ENCODE data around the gene ACO1.

ACO1 gene

GRCh38 chr9:32472344-32472743 lies 87.9 kb downstream of the ACO1 start:
- H3K9ac ChIP-seq (ENCODE audit: low read depth, low read length, poor library complexity, severe bottlenecking): no peak overlapping the region
- H2AFZ ChIP-seq (ENCODE audit: low read length): no peak overlapping the region
- H3K4me1 ChIP-seq (ENCODE audit: insufficient read depth, low read length, poor library complexity, severe bottlenecking): no peaks in the 10 kb centered on the region
- H3K27me3 ChIP-seq (ENCODE audit: insufficient read depth, low read length, poor library complexity, severe bottlenecking): no peaks in the 10 kb centered on the region
- H3K36me3 ChIP-seq (ENCODE audit: insufficient read depth, low read length): peaks cover 4% of the 10 kb centered on the region; the same call in 1 of the 2 replicates
- no peaks in the 10 kb centered on the region for H3K9me2 ChIP-seq (replicated peaks; ENCODE audit: low read depth, low read length)
- no peaks in the 10 kb centered on the region for H3K79me2 ChIP-seq (ENCODE audit: insufficient read depth, low read length)
- H3K9me3 ChIP-seq (ENCODE audit: insufficient read depth, low read depth, low read length): no peaks in the 10 kb centered on the region
- no peaks in the 10 kb centered on the region for H4K20me1 ChIP-seq (ENCODE audit: insufficient read depth, low read length, poor library complexity, severe bottlenecking)
- no peak for TF ChIP-seq CTCF (conservative IDR thresholded peaks at IDR 0.05; ENCODE audit: low read length)
- no peak for TF ChIP-seq EZH2phosphoT487 (IDR thresholded peaks at IDR 0.05; ENCODE audit: borderline replicate concordance)
- H3F3A ChIP-seq (ENCODE audit: low read depth): no peaks in the 10 kb centered on the region
- no peak overlapping the region for H3K4me2 ChIP-seq (ENCODE audit: low read depth, low read length, poor library complexity, severe bottlenecking)
- no peak overlapping the region for H3K4me3 ChIP-seq (ENCODE audit: low read length, poor library complexity, severe bottlenecking)

- Histone ChIP-seq H3K27me3 (ENCODE audit: insufficient read depth, low read length, poor library complexity, severe bottlenecking) (no peaks in the 10 kb centered on the region), H2AFZ (ENCODE audit: low read length) (no peak overlapping the region), H3K36me3 (ENCODE audit: insufficient read depth, low read length) (peaks cover 43% of the 10 kb centered on the region; the same call in 1 of the 2 replicates), H3K9me3 (ENCODE audit: insufficient read depth, low read depth, low read length) (no peaks in the 10 kb centered on the region), H3K9ac (ENCODE audit: low read depth, low read length, poor library complexity, severe bottlenecking) (no peak overlapping the region), H4K20me1 (ENCODE audit: insufficient read depth, low read length, poor library complexity, severe bottlenecking) (no peaks in the 10 kb centered on the region), H3K79me2 (ENCODE audit: insufficient read depth, low read length) (no peaks in the 10 kb centered on the region), H3F3A (ENCODE audit: low read depth) (no peaks in the 10 kb centered on the region), H3K4me1 (ENCODE audit: insufficient read depth, low read length, poor library complexity, severe bottlenecking) (no peaks in the 10 kb centered on the region), H3K4me3 (ENCODE audit: low read length, poor library complexity, severe bottlenecking) (no peak overlapping the region), H3K4me2 (ENCODE audit: low read depth, low read length, poor library complexity, severe bottlenecking) (no peak overlapping the region), H3K9me2 (replicated peaks; ENCODE audit: low read depth, low read length) (no peaks in the 10 kb centered on the region)
- TF ChIP-seq CTCF (conservative IDR thresholded peaks at IDR 0.05; ENCODE audit: low read length) (no peak), EZH2phosphoT487 (IDR thresholded peaks at IDR 0.05; ENCODE audit: borderline replicate concordance) (no peak)
Observed at GRCh38 chr9:32483343-32483742, 98.9 kb downstream of the ACO1 start.

GRCh38 chr9:32486839-32487562 lies 102.6 kb downstream of the ACO1 start:
- H3F3A ChIP-seq (ENCODE audit: low read depth): no peaks in the 10 kb centered on the region
- no peak overlapping the region for H3K4me2 ChIP-seq (ENCODE audit: low read depth, low read length, poor library complexity, severe bottlenecking)
- no peaks in the 10 kb centered on the region for H3K27me3 ChIP-seq (ENCODE audit: insufficient read depth, low read length, poor library complexity, severe bottlenecking)
- H3K9ac ChIP-seq (ENCODE audit: low read depth, low read length, poor library complexity, severe bottlenecking): no peak overlapping the region
- H3K4me3 ChIP-seq (ENCODE audit: low read length, poor library complexity, severe bottlenecking): no peak overlapping the region
- H3K36me3 ChIP-seq (ENCODE audit: insufficient read depth, low read length): peaks cover 37% of the 10 kb centered on the region; the same call in 1 of the 2 replicates
- H3K79me2 ChIP-seq (ENCODE audit: insufficient read depth, low read length): no peaks in the 10 kb centered on the region
- no peak for TF ChIP-seq EZH2phosphoT487 (IDR thresholded peaks at IDR 0.05; ENCODE audit: borderline replicate concordance)
- no peak for TF ChIP-seq CTCF (conservative IDR thresholded peaks at IDR 0.05; ENCODE audit: low read length)
- no peaks in the 10 kb centered on the region for H3K4me1 ChIP-seq (ENCODE audit: insufficient read depth, low read length, poor library complexity, severe bottlenecking)
- H3K9me2 ChIP-seq (replicated peaks; ENCODE audit: low read depth, low read length): no peaks in the 10 kb centered on the region
- H4K20me1 ChIP-seq (ENCODE audit: insufficient read depth, low read length, poor library complexity, severe bottlenecking): no peaks in the 10 kb centered on the region
- H2AFZ ChIP-seq (ENCODE audit: low read length): no peak overlapping the region
- H3K9me3 ChIP-seq (ENCODE audit: insufficient read depth, low read depth, low read length): no peaks in the 10 kb centered on the region

Data from Loucy (cell line).